Activated CD4-positive, alpha-beta T cell treated with anti-CD3 and anti-CD28 coated beads for 36 hours (primary cell): ENCODE results near the gene EIF4ENIF1. TPM values are rescaled to one million over a fixed set of nuclear protein-coding genes. Genes with fewer than 3 reads are reported as not detected.
A peak's percentile ranks its signal among the peaks of the same experiment; 100 is the strongest.

Experiments
- ATAC-seq: fragments of 200-7000 bp; cut with Tn5 transposase; one replicate; pipeline ENCODE4 v1.10.0; 2021; ENCODE audit warnings: mild to moderate bottlenecking, moderate library complexity
- CTCF ChIA-PET: fragments of 350-600 bp; sonication (Branson Sonifier 250); formaldehyde crosslinking; loops from one replicate; lab custom pipeline; 2021; ENCODE audit warnings: antibody characterized with exemption; lab: Charles Lee
- POLR2A ChIA-PET: fragments of 350-600 bp; sonication (Branson Sonifier 250); formaldehyde crosslinking; loops from one replicate; lab custom pipeline; 2021; ENCODE audit warnings: antibody characterized with exemption, inconsistent platforms; lab: Charles Lee
- DNase-seq: peaks from one replicate; pipeline ENCODE4 v3.0.0-alpha.2; 2020
- H3K27ac Mint-ChIP-seq: one replicate; pipeline ENCODE4 v1.8.0; 2021; ENCODE audit warnings: mixed read lengths
- H3K27me3 Mint-ChIP-seq: one replicate; pipeline ENCODE4 v1.8.0; 2021; ENCODE audit warnings: mixed read lengths
- H3K36me3 Mint-ChIP-seq: one replicate; pipeline ENCODE4 v1.8.0; 2021; ENCODE audit warnings: low read depth, mixed read lengths
- H3K4me1 Mint-ChIP-seq: one replicate; pipeline ENCODE4 v1.8.0; 2021; ENCODE audit warnings: mixed read lengths
- H3K4me3 Mint-ChIP-seq: one replicate; pipeline ENCODE4 v1.8.0; 2021; ENCODE audit warnings: mild to moderate bottlenecking, moderate library complexity, mixed read lengths
- H3K9me3 Mint-ChIP-seq: one replicate; pipeline ENCODE4 v1.8.0; 2021; ENCODE audit warnings: low read depth, mixed read lengths
- intact Hi-C, 2 experiments: fragments of 100-400 bp; cut with DNase I in 1 of 2; cut with micrococcal nuclease in 1 of 2; formaldehyde crosslinking; loops; one replicate each; pipeline versions ENCODE4 v1.14.2 to v1.15.1; 2022 to 2024; cut with DNase I, micrococcal nuclease
- total RNA-seq, 2 experiments: library from RNA; stranded (reverse); gene quantifications; one replicate each; pipeline ENCODE4 v1.2.3, GENCODE V29; 2021

Gene EIF4ENIF1
- total RNA-seq, 2 experiments from 2014 or later: 45.4 to 75.0 TPM

DNA sequence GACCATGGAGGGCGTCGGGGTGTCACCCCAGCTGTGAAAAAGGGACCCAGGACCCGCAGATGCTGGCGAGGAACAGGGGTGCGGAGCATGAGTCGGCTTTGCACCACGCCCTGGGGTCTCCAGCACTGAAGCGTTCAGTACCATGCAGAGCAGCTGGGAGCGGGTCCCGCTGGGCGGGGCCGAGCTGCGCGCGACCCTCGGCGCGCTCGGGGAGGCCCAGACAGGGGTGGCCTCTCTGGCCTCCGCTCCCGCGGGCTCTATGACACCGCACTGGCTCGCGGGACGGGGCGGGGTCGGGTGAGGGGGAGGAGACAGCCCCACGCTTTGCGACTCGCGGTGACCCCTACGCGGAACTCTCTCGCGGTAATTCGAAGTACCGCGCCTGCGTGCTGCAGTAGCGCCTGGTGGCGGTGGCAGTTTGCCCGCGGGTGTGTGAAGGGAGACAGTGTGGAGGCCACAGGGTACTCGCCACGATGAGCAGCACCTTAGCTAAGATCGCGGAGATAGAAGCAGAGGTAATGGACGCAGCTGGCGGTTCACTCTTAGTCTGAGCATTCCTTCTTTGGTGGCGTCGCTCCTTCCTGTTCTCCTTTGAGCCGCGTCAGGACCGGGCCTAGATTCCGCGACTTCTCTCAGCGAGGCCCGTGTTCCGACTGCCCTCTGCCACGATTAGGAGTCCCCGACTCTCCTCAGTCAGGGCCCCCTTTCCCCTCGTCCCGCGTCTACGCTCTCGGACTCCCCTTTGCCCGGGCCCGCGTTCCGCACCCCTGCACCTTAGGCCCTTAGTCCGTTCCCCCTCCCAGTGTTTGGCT lies 90.2 kb downstream of the EIF4ENIF1 start, which contains the start of gene DRG1:
Gene DRG1 (plus strand): TSS at position 394 of the 812 bp plus-strand sequence. CDS start 80 bp downstream, at position 474.
- intact Hi-C loops: loop anchor here (1.0 to 5.0 kb wide), 18 partner anchors 53 to 977 kb away; partner anchors contain the start of genes PIK3IP1 (in 2 of the 2), TUG1 (in 2 of the 2), LIMK2 (in 1 of the 2) and MORC2 (in 1 of the 2)
- Mint-ChIP-seq H3K9me3 (peaks cover under 1% of the 10 kb centered on the region), H3K27me3 (peaks cover under 1% of the 10 kb centered on the region), H3K4me1 (peaks cover 18% of the 10 kb centered on the region), H3K36me3 (peaks cover 26% of the 10 kb centered on the region), H3K4me3 (peak within 1 kb of the TSS; percentile 99), H3K27ac (peak within 1 kb of the TSS; percentile 91)
- DNase-seq: peak; percentile 99
- ChIA-PET CTCF (interaction anchor here (1.0 to 1.1 kb wide), 2 partner anchors 72 to 92 kb away, joined by 3 to 4 read pairs; no protein-coding TSS in a partner anchor), POLR2A (interaction anchor here (1.0 kb wide), 1 partner anchor 53 kb away, joined by 7 read pairs; the partner anchor contains the start of gene PATZ1)
- ATAC-seq: peak; percentile 98

DNA sequence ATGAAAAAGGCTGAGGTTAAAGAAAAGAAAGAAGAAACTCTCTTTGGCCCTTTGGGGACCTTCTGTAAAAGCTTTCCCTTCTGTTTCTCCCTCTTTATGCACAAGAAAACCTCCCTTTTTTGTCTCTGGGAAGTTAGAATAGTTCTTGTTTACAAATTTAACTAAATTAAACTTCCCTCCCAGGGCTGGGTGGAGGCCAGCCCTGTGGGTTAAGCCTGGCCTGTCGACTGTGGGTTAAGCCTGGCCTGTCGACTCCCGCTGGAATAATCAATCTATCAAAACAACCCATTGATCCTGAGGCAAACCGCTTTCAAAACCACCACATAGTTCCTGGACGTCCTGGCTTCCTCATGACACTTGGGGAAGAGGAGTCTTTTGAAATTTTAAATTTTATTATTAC lies 91.4 kb downstream of the EIF4ENIF1 start:
- DNase-seq (no peak), ATAC-seq (no peak)
- ChIA-PET POLR2A (no interaction called here), CTCF (interaction anchor here (1.2 kb wide), 1 partner anchor 9 kb away, joined by 3 read pairs; no protein-coding TSS in a partner anchor)
- H3K4me3 Mint-ChIP-seq: no peak overlapping the region
- peaks cover 2% of the 10 kb centered on the region for H3K27me3 Mint-ChIP-seq
- H3K36me3 Mint-ChIP-seq: peaks cover 21% of the 10 kb centered on the region
- H3K9me3 Mint-ChIP-seq: peaks cover 2% of the 10 kb centered on the region
- H3K4me1 Mint-ChIP-seq: peaks cover 18% of the 10 kb centered on the region
- intact Hi-C loops: loop anchor here (5.0 kb wide), 4 partner anchors 106 to 976 kb away; partner anchors contain the start of genes MORC2 (in 1 of the 2), PIK3IP1 (in 1 of the 2), SELENOM (in 1 of the 2) and TUG1 (in 1 of the 2)
- H3K27ac Mint-ChIP-seq: no peak overlapping the region

DNA sequence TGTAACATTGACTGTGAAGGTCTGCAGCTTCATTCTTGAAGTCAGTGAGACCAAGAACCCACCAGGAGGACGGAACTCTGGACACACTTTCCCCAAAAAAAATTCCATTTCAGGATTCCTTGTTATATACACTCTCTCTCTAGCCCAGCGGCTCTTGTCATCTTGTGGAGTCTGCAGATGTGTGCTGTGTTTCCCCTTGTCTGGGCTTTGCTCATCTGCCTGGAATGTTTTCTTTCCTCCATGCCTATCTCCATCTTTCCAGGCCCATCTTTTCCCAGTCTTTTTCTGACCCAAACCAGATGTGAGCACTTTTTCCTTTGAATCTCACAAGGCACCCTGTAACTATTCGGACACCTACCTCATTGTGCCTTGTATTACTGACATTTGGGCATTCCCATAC lies 95.3 kb downstream of the EIF4ENIF1 start:
- peaks cover 2% of the 10 kb centered on the region for H3K9me3 Mint-ChIP-seq
- ChIA-PET POLR2A (interaction anchor here (0.7 kb wide), 1 partner anchor 287 kb away, joined by 4 read pairs; the partner anchor contains the start of gene SELENOM), CTCF (interaction anchor here (0.9 kb wide), 1 partner anchor 10 kb away, joined by 3 read pairs; no protein-coding TSS in a partner anchor)
- H3K36me3 Mint-ChIP-seq: no peaks in the 10 kb centered on the region
- no peak overlapping the region for H3K4me3 Mint-ChIP-seq
- DNase-seq (no peak), ATAC-seq (no peak)
- intact Hi-C loops: no loop called here
- H3K27me3 Mint-ChIP-seq: peaks cover 2% of the 10 kb centered on the region
- no peak overlapping the region for H3K27ac Mint-ChIP-seq
- peaks cover 3% of the 10 kb centered on the region for H3K4me1 Mint-ChIP-seq

DNA sequence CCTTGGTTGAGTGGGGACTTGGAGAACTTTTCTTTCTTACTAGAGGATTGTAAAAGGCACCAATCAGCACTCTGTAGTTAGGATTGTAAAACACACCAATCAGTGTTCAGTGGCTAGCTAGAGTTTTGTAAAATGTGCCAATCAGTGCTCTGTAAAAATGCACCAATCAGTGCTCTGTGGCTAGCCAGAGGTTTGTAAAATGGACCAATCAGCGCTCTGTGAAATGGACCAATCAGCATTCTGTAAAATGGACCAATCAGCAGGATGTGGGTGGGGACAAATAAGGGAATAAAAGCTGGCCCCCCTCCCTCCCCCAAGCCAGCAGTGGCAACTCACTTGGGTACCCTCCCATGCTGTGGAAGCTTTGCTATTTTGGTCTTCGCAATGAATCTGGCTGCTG lies 95.7 kb downstream of the EIF4ENIF1 start:
- H3K36me3 Mint-ChIP-seq: no peaks in the 10 kb centered on the region
- H3K27me3 Mint-ChIP-seq: peaks cover 2% of the 10 kb centered on the region
- ChIA-PET CTCF (interaction anchor here (0.9 kb wide), 1 partner anchor 10 kb away, joined by 3 read pairs; no protein-coding TSS in a partner anchor), POLR2A (interaction anchor here (0.7 kb wide), 1 partner anchor 286 kb away, joined by 4 read pairs; the partner anchor contains the start of gene SELENOM)
- H3K9me3 Mint-ChIP-seq: peaks cover 2% of the 10 kb centered on the region
- H3K4me3 Mint-ChIP-seq: no peak overlapping the region
- intact Hi-C loops: no loop called here
- H3K27ac Mint-ChIP-seq: no peak overlapping the region
- peak; percentile 19 for DNase-seq
- H3K4me1 Mint-ChIP-seq: peaks cover 2% of the 10 kb centered on the region
- no peak for ATAC-seq

Other genes starting within 250 kb of the EIF4ENIF1 start
- 10 to 100 TPM; 14.2 to 15.1 TPM for gene PIK3IP1, start 197.4 kb downstream of the EIF4ENIF1 start, total RNA-seq
- 10 to 100 TPM; 22.9 to 23.9 TPM for gene PATZ1, start 143.5 kb downstream of the EIF4ENIF1 start, total RNA-seq
- gene DRG1, start 90.2 kb downstream of the EIF4ENIF1 start, total RNA-seq: 100 to 1,000 TPM; 104 to 106 TPM
- gene SFI1, start 6.7 kb upstream of the EIF4ENIF1 start, total RNA-seq: 100 to 1,000 TPM; 221 to 234 TPM
- 10 to 100 TPM; 30.3 to 37.9 TPM for gene PISD, start 172.4 kb upstream of the EIF4ENIF1 start, total RNA-seq